NCI-H1105 treated with DMSO at 0.1 percent for 48 hours (cell line): ENCODE results near the gene ZNF423.

ENCODE experiments used
- DNase-seq: peaks from one replicate; lab custom pipeline; 2025; lab: John Stamatoyannopoulos, UW

Gene ZNF423

GRCh38 chr16:49663081-49664065, 192.5 kb downstream of the ZNF423 start:
- peak; percentile 8 for DNase-seq

GRCh38 chr16:49662569-49662968, 193.3 kb downstream of the ZNF423 start:
- no peak for DNase-seq

- no peak for DNase-seq
These were observed 194.3 kb downstream of the ZNF423 start for GRCh38 chr16:49661465-49662187.

GRCh38 chr16:49660626-49661025, 195.3 kb downstream of the ZNF423 start:
- DNase-seq, result no peak

GRCh38 chr16:49659356-49659755, 196.6 kb downstream of the ZNF423 start:
- DNase-seq, result no peak

- no peak for DNase-seq
These were observed 197.4 kb downstream of the ZNF423 start for GRCh38 chr16:49658531-49658930.

- no peak for DNase-seq
These were observed 198.0 kb downstream of the ZNF423 start for GRCh38 chr16:49657736-49658465.

- DNase-seq, result no peak
These were observed 201.5 kb downstream of the ZNF423 start for GRCh38 chr16:49654425-49654824.

- DNase-seq, result no peak
These were observed 202.3 kb downstream of the ZNF423 start for GRCh38 chr16:49653577-49653976.

GRCh38 chr16:49653173-49653570, 202.7 kb downstream of the ZNF423 start:
- no peak for DNase-seq

- peak; percentile 7 for DNase-seq
These were observed 203.3 kb downstream of the ZNF423 start for GRCh38 chr16:49652456-49653172.

GRCh38 chr16:49651996-49652395, 203.9 kb downstream of the ZNF423 start:
- DNase-seq, result no peak

- DNase-seq, result no peak
These were observed 204.7 kb downstream of the ZNF423 start for GRCh38 chr16:49651226-49651625.

GRCh38 chr16:49650603-49651002, 205.3 kb downstream of the ZNF423 start:
- DNase-seq, result no peak

GRCh38 chr16:49649013-49649765, 206.7 kb downstream of the ZNF423 start:
- peak; percentile 23 for DNase-seq

- DNase-seq, result no peak
These were observed 208.2 kb downstream of the ZNF423 start for GRCh38 chr16:49647673-49648072.

GRCh38 chr16:49645263-49645662, 210.6 kb downstream of the ZNF423 start:
- DNase-seq, result no peak

- no peak for DNase-seq
These were observed 211.8 kb downstream of the ZNF423 start for GRCh38 chr16:49644145-49644463.

- no peak for DNase-seq
These were observed 212.3 kb downstream of the ZNF423 start for GRCh38 chr16:49643429-49644144.

- no peak for DNase-seq
These were observed 214.7 kb downstream of the ZNF423 start for GRCh38 chr16:49641250-49641649.
